ENCODE results near the gene TMSB4Y.
A peak's percentile ranks its signal among the peaks of the same experiment; 100 is the strongest.

TMSB4Y gene

GRCh38 chrY:13703568-13703968, at the start of gene TMSB4Y:
TMSB4Y (plus strand) TSS chrY:13703899.
- Histone ChIP-seq H3K9me3 (ENCODE audit: low read length) (no peaks in the 10 kb centered on the region), H3K27me3 (ENCODE audit: insufficient read depth, low read length) (no peaks in the 10 kb centered on the region), H3K9me2 (ENCODE audit: low read depth, low read length) (no peaks in the 10 kb centered on the region), H2AFZ (ENCODE audit: low read length) (peak within 1 kb of the TSS; percentile 93), H3K4me1 (ENCODE audit: insufficient read depth, low read length, severe bottlenecking) (peaks cover 8% of the 10 kb centered on the region), H3K4me2 (ENCODE audit: low read length) (peak within 1 kb of the TSS; percentile 95), H3F3A (ENCODE audit: insufficient read depth, low read length) (no peaks in the 10 kb centered on the region), H3K79me2 (ENCODE audit: insufficient read depth, low read length) (no peaks in the 10 kb centered on the region), H3K27ac (ENCODE audit: low read depth, low read length, poor library complexity, severe bottlenecking) (peak within 1 kb of the TSS; percentile 94), H3K4me3 (ENCODE audit: low read depth, low read length, poor library complexity, severe bottlenecking) (peak within 1 kb of the TSS; percentile 86), H4K20me1 (ENCODE audit: insufficient read depth, low read length) (no peaks in the 10 kb centered on the region), H3K36me3 (ENCODE audit: insufficient read depth, low read length) (no peaks in the 10 kb centered on the region), H3K9ac (ENCODE audit: low read length) (peak within 1 kb of the TSS; percentile 96)
- TF ChIP-seq CTCF (IDR thresholded peaks at IDR 0.05; ENCODE audit: low read length) (peak; percentile 17; the same call in 1 of the 2 replicates), EZH2 (IDR thresholded peaks at IDR 0.05; ENCODE audit: borderline replicate concordance, low read length) (no peak)

- no peak overlapping the region for H3K4me3 ChIP-seq (ENCODE audit: low read depth, low read length, poor library complexity, severe bottlenecking)
- no peak overlapping the region for H3K27ac ChIP-seq (ENCODE audit: low read depth, low read length, poor library complexity, severe bottlenecking)
- no peaks in the 10 kb centered on the region for H3K9me2 ChIP-seq (ENCODE audit: low read depth, low read length)
- no peaks in the 10 kb centered on the region for H3F3A ChIP-seq (ENCODE audit: insufficient read depth, low read length)
- H3K79me2 ChIP-seq (ENCODE audit: insufficient read depth, low read length) = no peaks in the 10 kb centered on the region
- no peak overlapping the region for H3K9ac ChIP-seq (ENCODE audit: low read length)
- no peak overlapping the region for H2AFZ ChIP-seq (ENCODE audit: low read length)
- no peak for TF ChIP-seq CTCF (IDR thresholded peaks at IDR 0.05; ENCODE audit: low read length)
- TF ChIP-seq EZH2 (IDR thresholded peaks at IDR 0.05; ENCODE audit: borderline replicate concordance, low read length) = no peak
- H3K9me3 ChIP-seq (ENCODE audit: low read length) = no peaks in the 10 kb centered on the region
- no peaks in the 10 kb centered on the region for H4K20me1 ChIP-seq (ENCODE audit: insufficient read depth, low read length)
- H3K36me3 ChIP-seq (ENCODE audit: insufficient read depth, low read length) = no peaks in the 10 kb centered on the region
- H3K27me3 ChIP-seq (ENCODE audit: insufficient read depth, low read length) = no peaks in the 10 kb centered on the region
- no peak overlapping the region for H3K4me2 ChIP-seq (ENCODE audit: low read length)
- no peaks in the 10 kb centered on the region for H3K4me1 ChIP-seq (ENCODE audit: insufficient read depth, low read length, severe bottlenecking)
Measured at GRCh38 chrY:13664162-13664561, 39.5 kb upstream of the TMSB4Y start.

GRCh38 chrY:13671122-13671521, 32.6 kb upstream of the TMSB4Y start:
- Histone ChIP-seq H3K27me3 (ENCODE audit: insufficient read depth, low read length) (no peaks in the 10 kb centered on the region), H3K9ac (ENCODE audit: low read length) (no peak overlapping the region), H3K27ac (ENCODE audit: low read depth, low read length, poor library complexity, severe bottlenecking) (no peak overlapping the region), H3K9me2 (ENCODE audit: low read depth, low read length) (no peaks in the 10 kb centered on the region), H2AFZ (ENCODE audit: low read length) (no peak overlapping the region), H3K9me3 (ENCODE audit: low read length) (no peaks in the 10 kb centered on the region), H3K36me3 (ENCODE audit: insufficient read depth, low read length) (no peaks in the 10 kb centered on the region), H3K4me1 (ENCODE audit: insufficient read depth, low read length, severe bottlenecking) (no peaks in the 10 kb centered on the region), H4K20me1 (ENCODE audit: insufficient read depth, low read length) (no peaks in the 10 kb centered on the region), H3K79me2 (ENCODE audit: insufficient read depth, low read length) (no peaks in the 10 kb centered on the region), H3F3A (ENCODE audit: insufficient read depth, low read length) (no peaks in the 10 kb centered on the region), H3K4me2 (ENCODE audit: low read length) (no peak overlapping the region), H3K4me3 (ENCODE audit: low read depth, low read length, poor library complexity, severe bottlenecking) (no peak overlapping the region)
- TF ChIP-seq CTCF (IDR thresholded peaks at IDR 0.05; ENCODE audit: low read length) = no peak

Measured in OCI-LY1 (cell line).